Amygdala (tissue), 56 donors: ENCODE measurements around the gene ZNF217.
"Not testable (repeated sequence)": the region's sequence is repeated elsewhere in the genome, so short reads cannot be mapped to it uniquely, and the experiment has no call there.

Source experiments
- DNase-seq, 56 donors: peaks; one replicate each; lab custom pipeline; 2025; lab: John Stamatoyannopoulos, UW

The ZNF217 gene

DNA sequence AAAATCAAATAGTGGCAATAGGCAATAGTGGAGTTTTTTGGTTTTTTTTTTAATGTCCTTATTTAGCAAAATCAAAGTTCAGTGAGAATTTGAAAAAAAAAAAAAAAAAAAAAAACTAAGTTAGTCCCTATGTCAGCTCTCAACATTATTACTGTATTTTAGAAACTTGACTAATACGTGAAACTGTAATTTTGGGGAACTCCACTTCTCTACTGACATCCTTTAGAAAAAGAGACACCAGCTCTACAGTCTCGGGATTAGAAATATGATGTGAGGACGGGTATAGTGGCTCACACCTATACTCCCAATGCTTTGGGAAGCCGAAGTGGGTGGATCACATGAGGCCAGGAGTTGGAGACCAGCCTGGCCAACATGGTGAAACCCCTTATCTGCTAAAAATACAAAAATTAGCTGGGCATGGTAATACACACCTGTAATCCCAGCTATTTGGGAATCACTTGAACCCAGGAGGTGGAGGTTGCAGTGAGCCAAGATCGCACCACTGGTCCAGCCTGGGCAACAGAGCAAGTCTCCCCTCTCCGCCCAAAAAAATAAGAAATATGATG, 8.6 kb downstream of the ZNF217 start:
- not testable (repeated sequence) for DNase-seq

- DNase-seq, result not testable (repeated sequence)
Observed at GRCh38 chr20:53584550-53584913, 9.1 kb downstream of the ZNF217 start.

GRCh38 chr20:53583660-53584549, 9.7 kb downstream of the ZNF217 start:
- not testable (repeated sequence) for DNase-seq

DNA sequence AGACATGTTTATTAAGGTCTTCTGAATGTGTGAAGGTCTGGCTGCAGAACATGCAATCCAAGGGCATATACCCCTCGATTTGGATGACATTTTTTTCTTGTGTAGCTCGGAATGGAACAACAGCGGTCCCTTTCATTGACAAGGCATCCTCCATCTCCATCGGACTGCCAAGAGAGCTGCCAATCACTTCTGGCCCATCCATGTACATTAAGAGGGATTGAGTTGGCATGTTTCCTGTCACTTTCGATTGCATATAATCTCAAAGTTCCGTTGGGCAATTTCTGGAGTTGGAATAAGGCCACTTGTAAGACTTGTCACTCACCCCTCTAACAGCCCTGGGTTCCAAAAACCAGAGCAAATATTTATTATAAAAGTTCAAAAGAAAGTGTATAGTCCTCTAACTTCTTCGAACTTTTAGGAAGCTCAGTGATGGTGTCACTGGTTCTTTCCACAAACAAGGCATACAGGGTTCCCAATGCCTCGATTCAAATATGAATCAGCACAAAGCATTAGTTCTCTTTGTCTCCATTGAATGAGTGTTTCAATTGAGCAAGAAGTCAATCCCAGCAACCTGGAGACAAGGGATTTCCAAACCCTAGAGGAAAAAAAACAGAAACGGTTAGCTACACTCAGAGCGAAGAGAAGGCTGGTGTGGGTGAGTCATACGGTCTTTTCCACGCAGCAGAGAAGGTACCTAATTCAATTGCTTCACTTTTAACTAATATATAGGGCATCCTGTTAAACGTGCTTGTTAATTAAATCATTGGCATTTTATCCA, 10.9 kb downstream of the ZNF217 start:
- no peak for DNase-seq

DNA sequence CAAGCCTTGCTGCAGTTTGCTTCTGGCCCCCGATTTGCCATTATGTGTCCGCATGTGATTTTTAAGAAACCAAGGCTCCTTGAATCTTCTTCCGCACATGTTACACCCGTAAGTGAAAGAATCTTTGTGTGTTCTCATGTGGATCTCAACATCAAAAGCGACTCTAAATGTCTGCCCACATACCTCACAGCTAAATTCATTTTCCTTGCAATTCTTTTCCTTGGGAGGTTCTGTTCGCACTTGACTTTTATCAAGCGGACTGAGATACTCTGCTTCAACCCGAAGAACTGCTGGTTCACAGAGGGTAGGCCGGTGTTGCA, 11.4 kb downstream of the ZNF217 start:
- DNase-seq, result no peak

GRCh38 chr20:53581444-53582250, 12.0 kb downstream of the ZNF217 start:
- DNase-seq, result no peak

GRCh38 chr20:53580376-53581111, 13.1 kb downstream of the ZNF217 start:
- DNase-seq, result no peak

- DNase-seq, result no peak
Observed at GRCh38 chr20:53579581-53580375, 13.9 kb downstream of the ZNF217 start.

GRCh38 chr20:53579266-53579580, 14.4 kb downstream of the ZNF217 start:
- no peak for DNase-seq

- DNase-seq, result peak in 28 of 56 donors; percentile 10 to 91 (median 32)
Observed at GRCh38 chr20:53578492-53579222, 15.0 kb downstream of the ZNF217 start.

DNA sequence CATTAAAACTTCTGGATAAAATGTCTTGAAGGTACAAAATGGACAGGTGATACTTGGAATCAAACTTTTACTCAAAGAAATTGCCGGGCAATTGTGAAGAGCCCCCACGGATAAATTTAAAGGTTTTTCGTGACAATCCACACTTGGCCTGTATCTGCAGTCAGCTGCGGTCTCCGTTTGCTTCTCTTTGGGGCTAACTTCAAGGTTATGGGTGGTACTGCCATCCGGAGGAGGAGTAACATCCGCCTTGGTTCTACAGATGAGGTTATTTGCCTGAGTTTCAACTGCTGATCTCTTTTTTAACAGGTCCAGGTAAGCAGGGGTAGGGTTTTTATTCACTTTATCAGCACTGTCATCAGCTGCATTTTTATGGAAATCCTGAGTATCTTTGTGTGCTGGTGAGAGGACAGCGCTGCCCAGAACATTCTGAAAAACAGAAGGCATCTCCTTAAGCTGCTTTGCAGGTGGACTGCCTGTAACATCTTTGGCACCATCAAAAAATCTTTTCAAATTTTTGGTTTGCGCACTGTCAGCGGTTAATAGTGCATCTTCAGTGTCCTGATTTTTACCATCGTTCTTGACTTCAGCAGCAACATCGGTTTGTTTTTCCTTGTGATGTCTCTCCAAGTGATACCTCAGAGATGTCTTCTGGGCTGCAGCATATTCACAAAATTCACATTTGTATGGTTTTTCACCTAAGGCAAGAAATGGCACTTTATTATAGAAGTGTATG, 16.9 kb downstream of the ZNF217 start:
- no peak for DNase-seq

DNA sequence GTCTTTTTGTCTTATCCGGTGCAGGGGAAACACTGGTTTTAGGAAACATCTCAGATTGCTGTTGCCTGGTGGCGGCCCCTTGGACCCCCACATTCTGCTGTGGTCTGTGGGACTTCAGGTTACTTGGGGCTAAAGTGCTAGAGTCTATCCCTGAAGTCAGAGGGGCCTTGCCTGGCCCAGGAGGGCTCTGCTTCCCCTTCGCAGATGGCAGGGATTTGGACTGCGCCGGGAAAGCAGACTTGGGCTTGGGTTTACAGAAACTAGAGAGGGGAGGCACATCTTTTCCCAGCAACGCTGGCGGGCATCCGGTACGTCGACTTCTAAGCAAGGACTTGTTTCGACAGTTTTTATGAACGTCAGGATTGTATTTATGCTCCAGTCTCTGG, 17.5 kb downstream of the ZNF217 start:
- no peak for DNase-seq

DNA sequence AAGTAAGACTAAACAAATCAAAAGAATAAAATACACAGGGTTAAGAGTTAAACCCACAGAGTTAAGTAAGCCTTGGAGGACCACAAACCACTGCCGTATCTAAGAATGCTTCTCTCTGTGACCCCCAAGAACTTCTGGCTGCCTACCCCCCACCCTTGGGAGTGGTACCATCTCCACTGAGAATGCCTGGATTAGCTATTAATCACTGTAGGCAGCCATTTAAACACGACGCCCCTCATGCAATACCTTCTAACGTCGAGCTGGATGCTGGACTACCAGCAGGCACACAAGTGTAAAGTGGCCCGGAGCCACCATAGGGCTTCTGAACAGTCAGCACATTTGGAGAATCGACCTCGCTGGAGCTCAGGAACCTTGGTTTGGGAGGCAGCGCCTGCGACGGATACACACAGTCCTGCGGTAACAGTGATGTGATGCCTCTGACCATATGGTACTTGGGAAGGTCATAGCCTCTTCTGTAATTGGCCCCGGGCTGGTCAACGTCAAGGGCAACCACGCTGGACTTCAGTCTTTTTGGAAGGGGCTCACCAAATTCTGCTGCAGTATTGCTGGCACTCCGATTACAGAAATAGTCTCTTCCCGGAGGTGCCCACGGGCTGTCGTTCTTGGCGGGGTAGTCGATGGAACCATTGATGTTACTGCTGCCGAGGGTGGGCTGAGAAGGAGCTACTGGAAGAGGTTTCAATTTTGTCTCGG, 18.0 kb downstream of the ZNF217 start:
- no peak for DNase-seq

GRCh38 chr20:53574819-53575218, 18.8 kb downstream of the ZNF217 start:
- no peak for DNase-seq

DNA sequence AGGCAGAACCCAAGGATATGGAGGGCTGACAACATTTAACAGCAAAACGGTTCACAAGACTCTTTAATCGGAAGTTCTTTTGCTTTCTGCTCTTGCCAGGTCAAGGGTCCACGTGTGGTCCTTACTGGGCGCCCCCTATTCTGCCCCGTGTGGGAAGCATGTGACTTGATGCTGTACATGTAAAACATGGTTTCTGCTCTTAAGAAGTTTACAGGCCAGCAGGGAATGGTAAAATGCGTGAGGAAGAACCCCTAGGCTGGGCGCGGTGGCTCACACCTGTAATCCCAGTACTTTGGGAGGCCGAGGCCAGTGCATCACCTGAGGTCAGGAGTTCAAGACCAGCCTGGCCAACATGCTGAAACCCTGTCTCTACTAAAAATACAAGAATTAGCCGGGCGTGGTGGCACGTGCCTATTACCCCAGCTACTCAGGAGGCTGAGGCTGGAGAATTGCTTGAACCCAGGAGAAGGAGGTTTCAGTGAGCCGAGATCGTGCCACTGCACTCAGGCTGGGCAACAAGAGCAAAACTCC, 19.3 kb downstream of the ZNF217 start:
- no peak for DNase-seq

GRCh38 chr20:53571555-53572286, 21.9 kb downstream of the ZNF217 start:
- DNase-seq, result no peak
